IMR-90 (cell line): Measurements from ENCODE around the gene AMZ1.

Source experiments
- BHLHE40 ChIP-seq: fragments of 150-350 bp; IDR thresholded peaks from 2 replicates; pipeline ENCODE4 v1.6.1; 2016; ENCODE audit warnings: mild to moderate bottlenecking, low read depth, low read length
- CEBPB ChIP-seq: IDR thresholded peaks from 2 replicates; pipeline ENCODE4 v1.6.1; 2012; ENCODE audit warnings: low read depth, low read length, improper control_type of control experiment
- CHD1 ChIP-seq: IDR thresholded peaks from 2 replicates; pipeline ENCODE4 v1.6.1; 2012; ENCODE audit warnings: low read depth, low read length, improper control_type of control experiment
- FOS ChIP-seq: fragments of 150-350 bp; IDR thresholded peaks from 2 replicates; pipeline ENCODE4 v1.6.1; 2016; ENCODE audit warnings: low read depth, low read length
- MAZ ChIP-seq: IDR thresholded peaks from 2 replicates; pipeline ENCODE4 v1.6.1; 2012; ENCODE audit warnings: low read depth, mild to moderate bottlenecking, low read length, improper control_type of control experiment, moderate library complexity, borderline replicate concordance
- MXI1 ChIP-seq: IDR thresholded peaks from 2 replicates; pipeline ENCODE4 v1.6.1; 2012; ENCODE audit warnings: low read depth, mild to moderate bottlenecking, low read length, moderate library complexity, borderline replicate concordance
- POLR2A ChIP-seq: IDR thresholded peaks from 2 replicates; pipeline ENCODE4 v1.6.1; 2012; ENCODE audit warnings: mild to moderate bottlenecking, low read depth, low read length
- RAD21 ChIP-seq: IDR thresholded peaks from 2 replicates; pipeline ENCODE4 v1.6.1; 2012; ENCODE audit warnings: low read length, improper control_type of control experiment
- RCOR1 ChIP-seq: IDR thresholded peaks from 2 replicates; pipeline ENCODE4 v1.6.1; 2012; ENCODE audit warnings: mild to moderate bottlenecking, low read length, improper control_type of control experiment; ENCODE audit not compliant: insufficient replicate concordance
- RFX5 ChIP-seq: IDR thresholded peaks from 2 replicates; pipeline ENCODE4 v1.8.0; 2012; ENCODE audit warnings: low read depth, mild to moderate bottlenecking, low read length, moderate library complexity
- SMC3 ChIP-seq: fragments of 150-350 bp; IDR thresholded peaks from 2 replicates; pipeline ENCODE4 v1.6.1; 2016; ENCODE audit warnings: low read depth, mild to moderate bottlenecking, antibody characterized with exemption, low read length, moderate library complexity
- TF ChIP-seq, protein P1 (sequence below): conservative IDR thresholded peaks from 2 replicates; pipeline ENCODE4 v1.5.1; 2012; ENCODE audit warnings: mild to moderate bottlenecking, low read depth, low read length, improper control_type of control experiment
- TF ChIP-seq, protein P2 (sequence below): fragments of 150-350 bp; IDR thresholded peaks from 2 replicates; pipeline ENCODE4 v1.6.1; 2017; ENCODE audit warnings: mild to moderate bottlenecking, antibody characterized with exemption, low read length, low read depth
- TF ChIP-seq, protein P3 (sequence below): fragments of 150-350 bp; IDR thresholded peaks from 2 replicates; pipeline ENCODE4 v1.6.1; 2016; ENCODE audit warnings: low read depth, mild to moderate bottlenecking, low read length, moderate library complexity, borderline replicate concordance

DNA sequence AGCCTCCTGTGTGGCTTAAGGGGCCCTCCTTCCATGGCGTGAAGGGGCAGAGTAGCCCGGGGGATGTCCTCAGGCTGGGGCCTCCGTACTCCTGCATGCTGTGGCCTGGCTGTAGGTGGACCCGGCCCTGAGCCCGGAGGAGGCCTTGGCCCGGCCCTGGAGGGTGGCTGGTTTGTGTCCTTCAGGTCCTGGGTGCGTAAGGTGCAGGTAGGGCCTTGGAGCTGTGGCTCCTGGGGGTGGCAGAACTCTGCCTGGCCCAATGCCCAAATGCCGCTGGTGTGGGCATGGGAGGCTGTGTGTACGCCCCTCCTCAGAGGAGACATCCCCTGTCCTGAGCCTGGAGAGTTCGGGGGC lies 26.9 kb upstream of the AMZ1 start:
- no peak for TF ChIP-seq POLR2A
- no peak for TF ChIP-seq RAD21
- TF ChIP-seq, protein P1, sequence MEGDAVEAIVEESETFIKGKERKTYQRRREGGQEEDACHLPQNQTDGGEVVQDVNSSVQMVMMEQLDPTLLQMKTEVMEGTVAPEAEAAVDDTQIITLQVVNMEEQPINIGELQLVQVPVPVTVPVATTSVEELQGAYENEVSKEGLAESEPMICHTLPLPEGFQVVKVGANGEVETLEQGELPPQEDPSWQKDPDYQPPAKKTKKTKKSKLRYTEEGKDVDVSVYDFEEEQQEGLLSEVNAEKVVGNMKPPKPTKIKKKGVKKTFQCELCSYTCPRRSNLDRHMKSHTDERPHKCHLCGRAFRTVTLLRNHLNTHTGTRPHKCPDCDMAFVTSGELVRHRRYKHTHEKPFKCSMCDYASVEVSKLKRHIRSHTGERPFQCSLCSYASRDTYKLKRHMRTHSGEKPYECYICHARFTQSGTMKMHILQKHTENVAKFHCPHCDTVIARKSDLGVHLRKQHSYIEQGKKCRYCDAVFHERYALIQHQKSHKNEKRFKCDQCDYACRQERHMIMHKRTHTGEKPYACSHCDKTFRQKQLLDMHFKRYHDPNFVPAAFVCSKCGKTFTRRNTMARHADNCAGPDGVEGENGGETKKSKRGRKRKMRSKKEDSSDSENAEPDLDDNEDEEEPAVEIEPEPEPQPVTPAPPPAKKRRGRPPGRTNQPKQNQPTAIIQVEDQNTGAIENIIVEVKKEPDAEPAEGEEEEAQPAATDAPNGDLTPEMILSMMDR = no peak
- TF ChIP-seq MAZ = no peak
- no peak for TF ChIP-seq SMC3
- no peak for TF ChIP-seq FOS
- no peak for TF ChIP-seq CEBPB
- no peak for TF ChIP-seq CHD1
- no peak for TF ChIP-seq BHLHE40
- TF ChIP-seq, protein P2, sequence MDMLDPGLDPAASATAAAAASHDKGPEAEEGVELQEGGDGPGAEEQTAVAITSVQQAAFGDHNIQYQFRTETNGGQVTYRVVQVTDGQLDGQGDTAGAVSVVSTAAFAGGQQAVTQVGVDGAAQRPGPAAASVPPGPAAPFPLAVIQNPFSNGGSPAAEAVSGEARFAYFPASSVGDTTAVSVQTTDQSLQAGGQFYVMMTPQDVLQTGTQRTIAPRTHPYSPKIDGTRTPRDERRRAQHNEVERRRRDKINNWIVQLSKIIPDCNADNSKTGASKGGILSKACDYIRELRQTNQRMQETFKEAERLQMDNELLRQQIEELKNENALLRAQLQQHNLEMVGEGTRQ = no peak
- no peak for TF ChIP-seq MXI1
- TF ChIP-seq, protein P3, sequence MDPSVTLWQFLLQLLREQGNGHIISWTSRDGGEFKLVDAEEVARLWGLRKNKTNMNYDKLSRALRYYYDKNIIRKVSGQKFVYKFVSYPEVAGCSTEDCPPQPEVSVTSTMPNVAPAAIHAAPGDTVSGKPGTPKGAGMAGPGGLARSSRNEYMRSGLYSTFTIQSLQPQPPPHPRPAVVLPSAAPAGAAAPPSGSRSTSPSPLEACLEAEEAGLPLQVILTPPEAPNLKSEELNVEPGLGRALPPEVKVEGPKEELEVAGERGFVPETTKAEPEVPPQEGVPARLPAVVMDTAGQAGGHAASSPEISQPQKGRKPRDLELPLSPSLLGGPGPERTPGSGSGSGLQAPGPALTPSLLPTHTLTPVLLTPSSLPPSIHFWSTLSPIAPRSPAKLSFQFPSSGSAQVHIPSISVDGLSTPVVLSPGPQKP = no peak
- TF ChIP-seq RFX5 = no peak
- no peak for TF ChIP-seq RCOR1
